HG03175 (cell line): ENCODE data around the gene CYS1.

Source experiments
- ATAC-seq: cut with Tn5 transposase; IDR thresholded peaks from one replicate; pipeline ENCODE4 v1.9.1; 2021; ENCODE audit warnings: mild to moderate bottlenecking, moderate library complexity; ENCODE audit not compliant: unreplicated experiment

Gene CYS1

GRCh38 chr2:10052216-10052615, 28.0 kb downstream of the CYS1 start:
- no peak for ATAC-seq

- ATAC-seq, result no peak
These were observed 31.6 kb downstream of the CYS1 start for GRCh38 chr2:10048501-10049171.

- no peak for ATAC-seq
These were observed 32.4 kb downstream of the CYS1 start for GRCh38 chr2:10047616-10048500.

GRCh38 chr2:10046931-10047330, 33.3 kb downstream of the CYS1 start:
- no peak for ATAC-seq

GRCh38 chr2:10045561-10046355, 34.5 kb downstream of the CYS1 start:
- ATAC-seq, result no peak

- peak; percentile 64 for ATAC-seq
These were observed 36.2 kb downstream of the CYS1 start for GRCh38 chr2:10043906-10044601.

GRCh38 chr2:10043256-10043905, 36.8 kb downstream of the CYS1 start, which contains the start of gene KLF11:
Gene KLF11, plus strand, starts transcription at chr2:10043550. Its CDS starts 167 bp downstream, at chr2:10043717.
- ATAC-seq, result peak; percentile 79

GRCh38 chr2:10042301-10043161, 37.7 kb downstream of the CYS1 start:
- no peak for ATAC-seq

GRCh38 chr2:10041711-10042110, 38.5 kb downstream of the CYS1 start:
- ATAC-seq, result no peak

GRCh38 chr2:10039658-10040410, 40.4 kb downstream of the CYS1 start:
- ATAC-seq, result no peak

GRCh38 chr2:10038716-10039115, 41.5 kb downstream of the CYS1 start:
- ATAC-seq, result no peak

GRCh38 chr2:10038123-10038522, 42.1 kb downstream of the CYS1 start:
- no peak for ATAC-seq

GRCh38 chr2:10036095-10036884, 43.9 kb downstream of the CYS1 start:
- ATAC-seq, result no peak

- no peak for ATAC-seq
These were observed 44.6 kb downstream of the CYS1 start for GRCh38 chr2:10035633-10036032.

- ATAC-seq, result no peak
These were observed 45.2 kb downstream of the CYS1 start for GRCh38 chr2:10035053-10035422.

- ATAC-seq, result no peak
These were observed 45.7 kb downstream of the CYS1 start for GRCh38 chr2:10034333-10035052.
